ENCODE measurements around the gene RAD18. TPM values are rescaled to one million over a fixed set of nuclear protein-coding genes. Genes with fewer than 3 reads are reported as not detected.

RAD18 gene
- polyA plus RNA-seq, 1 donor from 2014 or later, result 4.7 TPM

DNA sequence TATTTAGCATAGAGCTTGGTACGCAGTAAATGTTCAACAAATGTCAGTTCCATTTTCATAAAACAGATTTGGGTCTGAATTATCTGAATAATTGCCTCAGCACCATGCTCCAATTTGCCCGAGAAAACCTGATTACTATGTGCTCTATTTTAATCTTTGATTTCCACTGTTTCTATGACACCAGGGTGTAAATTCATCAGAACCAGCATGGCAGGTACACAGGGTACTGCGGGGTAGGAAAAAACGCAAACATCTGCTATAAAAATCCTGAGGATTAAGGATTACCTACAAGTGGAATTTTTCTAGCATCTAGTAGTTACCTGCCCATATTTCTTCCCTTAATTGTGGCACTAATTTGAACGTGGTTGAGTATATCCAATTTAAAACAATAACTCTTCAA lies 70.3 kb downstream of the RAD18 start:
- Histone ChIP-seq H3K9me2 (ENCODE audit: insufficient read depth, low read length) (no peaks in the 10 kb centered on the region), H2AFZ (ENCODE audit: low read depth, low read length) (no peak overlapping the region), H3K27me3 (ENCODE audit: insufficient read depth, low read depth, low read length) (no peaks in the 10 kb centered on the region), H3K4me3 (ENCODE audit: low read length) (no peak overlapping the region), H4K20me1 (ENCODE audit: insufficient read depth) (no peaks in the 10 kb centered on the region), H3K9ac (ENCODE audit: low read length) (no peak overlapping the region), H3K9me3 (ENCODE audit: low read length) (no peaks in the 10 kb centered on the region), H3K4me2 (ENCODE audit: low read length) (no peak overlapping the region), H3K27ac (ENCODE audit: low read length) (no peak overlapping the region), H3F3A (ENCODE audit: insufficient read depth, low read length, poor library complexity, severe bottlenecking) (no peaks in the 10 kb centered on the region), H3K79me2 (replicated peaks; ENCODE audit: insufficient read depth, low read length) (no peaks in the 10 kb centered on the region), H3K36me3 (ENCODE audit: insufficient read depth, low read length) (no peaks in the 10 kb centered on the region)
- TF ChIP-seq, protein P1, sequence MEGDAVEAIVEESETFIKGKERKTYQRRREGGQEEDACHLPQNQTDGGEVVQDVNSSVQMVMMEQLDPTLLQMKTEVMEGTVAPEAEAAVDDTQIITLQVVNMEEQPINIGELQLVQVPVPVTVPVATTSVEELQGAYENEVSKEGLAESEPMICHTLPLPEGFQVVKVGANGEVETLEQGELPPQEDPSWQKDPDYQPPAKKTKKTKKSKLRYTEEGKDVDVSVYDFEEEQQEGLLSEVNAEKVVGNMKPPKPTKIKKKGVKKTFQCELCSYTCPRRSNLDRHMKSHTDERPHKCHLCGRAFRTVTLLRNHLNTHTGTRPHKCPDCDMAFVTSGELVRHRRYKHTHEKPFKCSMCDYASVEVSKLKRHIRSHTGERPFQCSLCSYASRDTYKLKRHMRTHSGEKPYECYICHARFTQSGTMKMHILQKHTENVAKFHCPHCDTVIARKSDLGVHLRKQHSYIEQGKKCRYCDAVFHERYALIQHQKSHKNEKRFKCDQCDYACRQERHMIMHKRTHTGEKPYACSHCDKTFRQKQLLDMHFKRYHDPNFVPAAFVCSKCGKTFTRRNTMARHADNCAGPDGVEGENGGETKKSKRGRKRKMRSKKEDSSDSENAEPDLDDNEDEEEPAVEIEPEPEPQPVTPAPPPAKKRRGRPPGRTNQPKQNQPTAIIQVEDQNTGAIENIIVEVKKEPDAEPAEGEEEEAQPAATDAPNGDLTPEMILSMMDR (IDR thresholded peaks at IDR 0.05; ENCODE audit: poor library complexity, severe bottlenecking), result no peak
- no peak for TF ChIP-seq EZH2 (IDR thresholded peaks at IDR 0.05; ENCODE audit: borderline replicate concordance, insufficient read depth, low read length, poor library complexity, severe bottlenecking)
- TF ChIP-seq, protein P2, sequence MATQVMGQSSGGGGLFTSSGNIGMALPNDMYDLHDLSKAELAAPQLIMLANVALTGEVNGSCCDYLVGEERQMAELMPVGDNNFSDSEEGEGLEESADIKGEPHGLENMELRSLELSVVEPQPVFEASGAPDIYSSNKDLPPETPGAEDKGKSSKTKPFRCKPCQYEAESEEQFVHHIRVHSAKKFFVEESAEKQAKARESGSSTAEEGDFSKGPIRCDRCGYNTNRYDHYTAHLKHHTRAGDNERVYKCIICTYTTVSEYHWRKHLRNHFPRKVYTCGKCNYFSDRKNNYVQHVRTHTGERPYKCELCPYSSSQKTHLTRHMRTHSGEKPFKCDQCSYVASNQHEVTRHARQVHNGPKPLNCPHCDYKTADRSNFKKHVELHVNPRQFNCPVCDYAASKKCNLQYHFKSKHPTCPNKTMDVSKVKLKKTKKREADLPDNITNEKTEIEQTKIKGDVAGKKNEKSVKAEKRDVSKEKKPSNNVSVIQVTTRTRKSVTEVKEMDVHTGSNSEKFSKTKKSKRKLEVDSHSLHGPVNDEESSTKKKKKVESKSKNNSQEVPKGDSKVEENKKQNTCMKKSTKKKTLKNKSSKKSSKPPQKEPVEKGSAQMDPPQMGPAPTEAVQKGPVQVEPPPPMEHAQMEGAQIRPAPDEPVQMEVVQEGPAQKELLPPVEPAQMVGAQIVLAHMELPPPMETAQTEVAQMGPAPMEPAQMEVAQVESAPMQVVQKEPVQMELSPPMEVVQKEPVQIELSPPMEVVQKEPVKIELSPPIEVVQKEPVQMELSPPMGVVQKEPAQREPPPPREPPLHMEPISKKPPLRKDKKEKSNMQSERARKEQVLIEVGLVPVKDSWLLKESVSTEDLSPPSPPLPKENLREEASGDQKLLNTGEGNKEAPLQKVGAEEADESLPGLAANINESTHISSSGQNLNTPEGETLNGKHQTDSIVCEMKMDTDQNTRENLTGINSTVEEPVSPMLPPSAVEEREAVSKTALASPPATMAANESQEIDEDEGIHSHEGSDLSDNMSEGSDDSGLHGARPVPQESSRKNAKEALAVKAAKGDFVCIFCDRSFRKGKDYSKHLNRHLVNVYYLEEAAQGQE (IDR thresholded peaks at IDR 0.05; ENCODE audit: borderline replicate concordance), result no peak
- no peak for TF ChIP-seq TAF1 (IDR thresholded peaks at IDR 0.05; ENCODE audit: low read depth)
- no peak for TF ChIP-seq RAD21 (conservative IDR thresholded peaks at IDR 0.05)
- no peak for TF ChIP-seq POLR2AphosphoS5 (IDR thresholded peaks at IDR 0.05)
- TF ChIP-seq MXI1 (conservative IDR thresholded peaks at IDR 0.05; ENCODE audit: poor library complexity, severe bottlenecking), result no peak
- no peak for TF ChIP-seq SMC3 (conservative IDR thresholded peaks at IDR 0.05; ENCODE audit: poor library complexity)
- TF ChIP-seq EP300 (conservative IDR thresholded peaks at IDR 0.05; ENCODE audit: poor library complexity, severe bottlenecking), result no peak

DNA sequence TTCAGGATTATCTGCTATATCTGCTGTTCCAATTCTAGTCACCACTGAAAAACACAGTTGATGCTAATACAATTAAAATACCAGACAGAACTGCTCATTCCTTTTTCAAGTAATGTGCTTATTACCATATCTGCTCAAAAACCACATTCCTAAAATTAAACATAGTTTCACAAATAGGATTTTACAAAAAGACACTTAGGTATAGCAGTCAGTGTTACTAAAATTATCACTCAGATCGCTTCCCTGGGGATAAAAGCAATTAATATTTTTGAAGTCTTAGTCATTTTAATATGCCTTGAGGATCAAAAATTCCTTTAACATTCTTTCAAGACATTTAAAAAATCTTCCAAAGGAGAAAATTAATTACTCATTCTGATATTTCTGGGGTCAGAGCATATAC lies 71.5 kb downstream of the RAD18 start:
- no peak overlapping the region for H3K4me2 ChIP-seq (ENCODE audit: low read length)
- H3K9ac ChIP-seq (ENCODE audit: low read length), result no peak overlapping the region

More for the DNA sequence above, 71.5 kb downstream of the RAD18 start:
- Histone ChIP-seq H3K4me3 (ENCODE audit: low read length) (no peak overlapping the region), H4K20me1 (ENCODE audit: insufficient read depth) (no peaks in the 10 kb centered on the region), H3K9me2 (ENCODE audit: insufficient read depth, low read length) (no peaks in the 10 kb centered on the region), H3K9me3 (ENCODE audit: low read length) (no peaks in the 10 kb centered on the region), H2AFZ (ENCODE audit: low read depth, low read length) (no peak overlapping the region), H3K36me3 (ENCODE audit: insufficient read depth, low read length) (no peaks in the 10 kb centered on the region), H3K27me3 (ENCODE audit: insufficient read depth, low read depth, low read length) (no peaks in the 10 kb centered on the region), H3K79me2 (replicated peaks; ENCODE audit: insufficient read depth, low read length) (no peaks in the 10 kb centered on the region), H3K27ac (ENCODE audit: low read length) (no peak overlapping the region), H3F3A (ENCODE audit: insufficient read depth, low read length, poor library complexity, severe bottlenecking) (no peaks in the 10 kb centered on the region)
- no peak for TF ChIP-seq MXI1 (conservative IDR thresholded peaks at IDR 0.05; ENCODE audit: poor library complexity, severe bottlenecking)
- TF ChIP-seq, protein P2 (IDR thresholded peaks at IDR 0.05; ENCODE audit: borderline replicate concordance), result no peak
- TF ChIP-seq TAF1 (IDR thresholded peaks at IDR 0.05; ENCODE audit: low read depth), result no peak
- TF ChIP-seq, protein P1 (IDR thresholded peaks at IDR 0.05; ENCODE audit: poor library complexity, severe bottlenecking), result no peak
- TF ChIP-seq RAD21 (conservative IDR thresholded peaks at IDR 0.05), result no peak
- no peak for TF ChIP-seq POLR2AphosphoS5 (IDR thresholded peaks at IDR 0.05)
- TF ChIP-seq EP300 (conservative IDR thresholded peaks at IDR 0.05; ENCODE audit: poor library complexity, severe bottlenecking), result no peak
- no peak for TF ChIP-seq EZH2 (IDR thresholded peaks at IDR 0.05; ENCODE audit: borderline replicate concordance, insufficient read depth, low read length, poor library complexity, severe bottlenecking)
- TF ChIP-seq SMC3 (conservative IDR thresholded peaks at IDR 0.05; ENCODE audit: poor library complexity), result no peak
